ENCODE data around the gene TOR1AIP2. TPM values are rescaled to one million over a fixed set of nuclear protein-coding genes. Genes with fewer than 3 reads are reported as not detected.

The TOR1AIP2 gene
- total and polyA plus RNA-seq, 10 of the 15 experiments (the other 5 are each of a cell fraction or from before 2014, with no cell fraction given): 5.3 to 38.9 (median 15.4) TPM

DNA sequence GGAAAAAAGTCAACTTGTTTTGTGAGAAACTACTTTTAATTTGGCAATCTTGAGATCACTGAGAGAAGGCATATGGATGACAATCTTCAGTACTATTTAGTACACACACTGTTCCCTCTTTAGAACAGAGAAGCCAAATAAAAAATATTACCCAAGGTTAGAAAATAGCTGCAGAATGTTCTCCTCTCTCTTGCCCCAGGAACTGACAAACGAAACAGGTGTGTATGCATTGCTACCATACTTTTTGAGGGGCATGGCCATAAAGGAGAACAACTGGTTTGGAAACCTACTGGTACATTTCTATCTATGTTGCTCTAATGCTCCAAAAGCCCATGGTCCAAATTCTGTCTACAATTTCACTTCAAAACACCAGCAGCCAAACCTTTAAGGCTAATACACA is 5.7 kb downstream of the TOR1AIP2 start (continued):
- no peak for TF ChIP-seq CREM (IDR thresholded peaks at IDR 0.05; ENCODE audit: low read depth)
- no peak for TF ChIP-seq ZNF384 (IDR thresholded peaks at IDR 0.05; ENCODE audit: borderline replicate concordance, low read depth, low read length)
- no peak for TF ChIP-seq MYC (IDR thresholded peaks at IDR 0.05; ENCODE audit: insufficient read depth, insufficient read length, insufficient replicate concordance, low read length, severe bottlenecking)
- TF ChIP-seq MTA3 (IDR thresholded peaks at IDR 0.05; ENCODE audit: borderline replicate concordance, low read length): no peak
- TF ChIP-seq, protein P1, sequence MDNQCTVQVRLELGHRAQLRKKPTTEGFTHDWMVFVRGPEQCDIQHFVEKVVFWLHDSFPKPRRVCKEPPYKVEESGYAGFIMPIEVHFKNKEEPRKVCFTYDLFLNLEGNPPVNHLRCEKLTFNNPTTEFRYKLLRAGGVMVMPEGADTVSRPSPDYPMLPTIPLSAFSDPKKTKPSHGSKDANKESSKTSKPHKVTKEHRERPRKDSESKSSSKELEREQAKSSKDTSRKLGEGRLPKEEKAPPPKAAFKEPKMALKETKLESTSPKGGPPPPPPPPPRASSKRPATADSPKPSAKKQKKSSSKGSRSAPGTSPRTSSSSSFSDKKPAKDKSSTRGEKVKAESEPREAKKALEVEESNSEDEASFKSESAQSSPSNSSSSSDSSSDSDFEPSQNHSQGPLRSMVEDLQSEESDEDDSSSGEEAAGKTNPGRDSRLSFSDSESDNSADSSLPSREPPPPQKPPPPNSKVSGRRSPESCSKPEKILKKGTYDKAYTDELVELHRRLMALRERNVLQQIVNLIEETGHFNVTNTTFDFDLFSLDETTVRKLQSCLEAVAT (IDR thresholded peaks at IDR 0.05): no peak
- no peak for TF ChIP-seq IKZF1 (conservative IDR thresholded peaks at IDR 0.05)
- TF ChIP-seq, protein P2, sequence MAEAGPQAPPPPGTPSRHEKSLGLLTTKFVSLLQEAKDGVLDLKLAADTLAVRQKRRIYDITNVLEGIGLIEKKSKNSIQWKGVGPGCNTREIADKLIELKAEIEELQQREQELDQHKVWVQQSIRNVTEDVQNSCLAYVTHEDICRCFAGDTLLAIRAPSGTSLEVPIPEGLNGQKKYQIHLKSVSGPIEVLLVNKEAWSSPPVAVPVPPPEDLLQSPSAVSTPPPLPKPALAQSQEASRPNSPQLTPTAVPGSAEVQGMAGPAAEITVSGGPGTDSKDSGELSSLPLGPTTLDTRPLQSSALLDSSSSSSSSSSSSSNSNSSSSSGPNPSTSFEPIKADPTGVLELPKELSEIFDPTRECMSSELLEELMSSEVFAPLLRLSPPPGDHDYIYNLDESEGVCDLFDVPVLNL (IDR thresholded peaks at IDR 0.05; ENCODE audit: low read depth, low read length): no peak

DNA sequence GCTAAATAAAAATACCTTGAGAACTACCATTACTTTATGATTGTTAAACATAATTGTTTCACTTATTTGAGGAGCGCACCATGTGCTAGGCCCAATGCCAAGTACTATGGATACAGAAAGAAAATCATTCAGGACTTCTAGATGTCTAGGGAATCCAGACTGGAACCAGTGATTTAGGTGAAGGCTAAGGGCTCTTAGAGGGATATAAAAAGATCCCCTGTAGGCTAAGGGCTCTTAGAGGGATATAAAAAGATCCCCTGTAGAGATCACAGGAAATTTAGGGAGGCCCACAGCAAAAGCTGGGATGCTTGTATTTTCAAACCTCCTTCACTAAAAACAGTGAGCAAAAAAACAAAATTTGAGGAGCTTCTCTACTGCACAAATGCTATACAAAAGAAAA is 6.7 kb downstream of the TOR1AIP2 start:
- CTCF ChIA-PET: interaction anchor here (0.6 to 2.6 kb wide), 2 partner anchors 200 to 308 kb away, joined by 3 to 11 read pairs; no protein-coding TSS in a partner anchor
- FAIRE-seq (no peak), ATAC-seq (no peak), DNase-seq (ENCODE audit: low read depth, low spot score) (no peak)
- Histone ChIP-seq H3K4me1 (ENCODE audit: control insufficient read depth, insufficient read depth, low read length) (no peaks in the 10 kb centered on the region), H3K36me3 (ENCODE audit: control insufficient read depth in 2 of 2, insufficient read depth in 2 of 2, low read length in 1 of 2) (peaks cover 0 to 13% of the 10 kb centered on the region in 2 experiments; a peak in 2 of 4 replicates), H3K79me2 (ENCODE audit: control insufficient read depth, insufficient read depth, low read length) (peaks cover 43% of the 10 kb centered on the region), H3K4me2 (ENCODE audit: control insufficient read depth, insufficient read depth) (no peak overlapping the region), H2AFZ (ENCODE audit: control insufficient read depth, low read depth, low read length) (no peak overlapping the region), H4K20me1 (ENCODE audit: control insufficient read depth, insufficient read depth) (no peaks in the 10 kb centered on the region), H3K9me3 (replicated peaks; ENCODE audit: control insufficient read depth, insufficient read depth, low read length) (no peaks in the 10 kb centered on the region), H3K27me3 (replicated peaks in 1 of 2; ENCODE audit: control insufficient read depth in 2 of 2, insufficient read depth in 2 of 2, low read length in 1 of 2) (no peaks in the 10 kb centered on the region), H3K4me3 (no peak overlapping the region), H3K9ac (ENCODE audit: control insufficient read depth, insufficient read depth, low read length) (no peak overlapping the region), H3K27ac (ENCODE audit: control insufficient read depth, insufficient read depth) (no peak overlapping the region)
- POLR2A ChIA-PET: interaction anchor here (0.7 kb wide), 1 partner anchor 42 kb away, joined by 3 read pairs; no protein-coding TSS in a partner anchor
- SMC1A ChIA-PET (ENCODE audit: uncharacterized antibody, unreplicated experiment): interaction anchor here (1.0 to 1.9 kb wide), 2 partner anchors 12 to 133 kb away, joined by 3 to 5 read pairs; no protein-coding TSS in a partner anchor
- TF ChIP-seq TCF7 (IDR thresholded peaks at IDR 0.05; ENCODE audit: borderline replicate concordance): no peak
- intact Hi-C loops (cut with micrococcal nuclease; ENCODE audit: unreplicated experiment): no loop called here
- 100% methylated on average over 1 of the region's 1 CpG for WGBS (ENCODE audit: insufficient coverage, insufficient replicate concordance, low lambda C conversion rate, missing lambda C conversion rate)
- BruUV-seq (replicated peaks): no TSS peak
- RAD21 ChIA-PET (ENCODE audit: unreplicated experiment): interaction anchor here (0.7 kb wide), 1 partner anchor 309 kb away, joined by 4 read pairs; no protein-coding TSS in a partner anchor
- in situ Hi-C loops (cut with MboI): loop anchor here (5.0 to 25.0 kb wide), 2 partner anchors 306 to 616 kb away; no protein-coding TSS in a partner anchor
